Measurements from ENCODE around the gene CDH5. TPM values are rescaled to one million over a fixed set of nuclear protein-coding genes. Genes with fewer than 3 reads are reported as not detected.

The CDH5 gene
- total RNA-seq, 1 experiment from 2014 or later = not detected

DNA sequence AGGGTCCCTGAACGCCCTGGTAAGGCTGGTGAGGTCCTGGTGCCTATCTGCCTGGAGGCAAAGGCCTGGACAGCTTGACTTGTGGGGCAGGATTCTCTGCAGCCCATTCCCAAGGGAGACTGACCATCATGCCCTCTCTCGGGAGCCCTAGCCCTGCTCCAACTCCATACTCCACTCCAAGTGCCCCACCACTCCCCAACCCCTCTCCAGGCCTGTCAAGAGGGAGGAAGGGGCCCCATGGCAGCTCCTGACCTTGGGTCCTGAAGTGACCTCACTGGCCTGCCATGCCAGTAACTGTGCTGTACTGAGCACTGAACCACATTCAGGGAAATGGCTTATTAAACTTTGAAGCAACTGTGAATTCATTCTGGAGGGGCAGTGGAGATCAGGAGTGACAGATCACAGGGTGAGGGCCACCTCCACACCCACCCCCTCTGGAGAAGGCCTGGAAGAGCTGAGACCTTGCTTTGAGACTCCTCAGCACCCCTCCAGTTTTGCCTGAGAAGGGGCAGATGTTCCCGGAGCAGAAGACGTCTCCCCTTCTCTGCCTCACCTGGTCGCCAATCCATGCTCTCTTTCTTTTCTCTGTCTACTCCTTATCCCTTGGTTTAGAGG, 37.1 kb downstream of the CDH5 start:
- TF ChIP-seq, protein P1, sequence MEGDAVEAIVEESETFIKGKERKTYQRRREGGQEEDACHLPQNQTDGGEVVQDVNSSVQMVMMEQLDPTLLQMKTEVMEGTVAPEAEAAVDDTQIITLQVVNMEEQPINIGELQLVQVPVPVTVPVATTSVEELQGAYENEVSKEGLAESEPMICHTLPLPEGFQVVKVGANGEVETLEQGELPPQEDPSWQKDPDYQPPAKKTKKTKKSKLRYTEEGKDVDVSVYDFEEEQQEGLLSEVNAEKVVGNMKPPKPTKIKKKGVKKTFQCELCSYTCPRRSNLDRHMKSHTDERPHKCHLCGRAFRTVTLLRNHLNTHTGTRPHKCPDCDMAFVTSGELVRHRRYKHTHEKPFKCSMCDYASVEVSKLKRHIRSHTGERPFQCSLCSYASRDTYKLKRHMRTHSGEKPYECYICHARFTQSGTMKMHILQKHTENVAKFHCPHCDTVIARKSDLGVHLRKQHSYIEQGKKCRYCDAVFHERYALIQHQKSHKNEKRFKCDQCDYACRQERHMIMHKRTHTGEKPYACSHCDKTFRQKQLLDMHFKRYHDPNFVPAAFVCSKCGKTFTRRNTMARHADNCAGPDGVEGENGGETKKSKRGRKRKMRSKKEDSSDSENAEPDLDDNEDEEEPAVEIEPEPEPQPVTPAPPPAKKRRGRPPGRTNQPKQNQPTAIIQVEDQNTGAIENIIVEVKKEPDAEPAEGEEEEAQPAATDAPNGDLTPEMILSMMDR (IDR thresholded peaks at IDR 0.05; ENCODE audit: unreplicated experiment) = no peak
- Mint-ChIP-seq H3K4me1 (ENCODE audit: insufficient read depth, unreplicated experiment) (peaks cover 10% of the 10 kb centered on the region), H3K27me3 (ENCODE audit: insufficient read depth, unreplicated experiment) (no peaks in the 10 kb centered on the region), H3K27ac (ENCODE audit: low read depth, unreplicated experiment) (no peak overlapping the region), H3K9me3 (ENCODE audit: unreplicated experiment) (no peaks in the 10 kb centered on the region), H3K36me3 (ENCODE audit: insufficient read depth, unreplicated experiment) (peaks cover 10% of the 10 kb centered on the region), H3K4me3 (ENCODE audit: unreplicated experiment) (no peak overlapping the region)
- no TSS peak for BruUV-seq (replicated peaks)
- CTCF ChIA-PET = interaction anchor here (0.8 to 8.9 kb wide), 7 partner anchors 18 to 205 kb away, joined by 3 to 189 read pairs (median 8); no protein-coding TSS in a partner anchor
- POLR2A ChIA-PET = no interaction called here
- intact Hi-C loops (cut with micrococcal nuclease) = loop anchor here (10.0 kb wide), 2 partner anchors 151 to 341 kb away; partner anchors contain the start of genes CKLF and TK2
- DNase-seq (ENCODE audit: unreplicated experiment) = no peak

GRCh38 chr16:66405057-66405783, 38.7 kb downstream of the CDH5 start:
- H3K27ac Mint-ChIP-seq (ENCODE audit: low read depth, unreplicated experiment) = no peak overlapping the region
- no TSS peak for BruUV-seq (replicated peaks)
- no peak for DNase-seq (ENCODE audit: unreplicated experiment)
- no peaks in the 10 kb centered on the region for H3K9me3 Mint-ChIP-seq (ENCODE audit: unreplicated experiment)
- no peaks in the 10 kb centered on the region for H3K27me3 Mint-ChIP-seq (ENCODE audit: insufficient read depth, unreplicated experiment)
- ChIA-PET POLR2A (interaction anchor here (2.6 kb wide), 1 partner anchor 103 kb away, joined by 13 read pairs; no protein-coding TSS in a partner anchor), CTCF (interaction anchor here (0.6 to 8.9 kb wide), 38 partner anchors 10 to 468 kb away, joined by 3 to 189 read pairs (median 4); partner anchors contain the start of genes CDH5 and CKLF)
- TF ChIP-seq, protein P1 (IDR thresholded peaks at IDR 0.05; ENCODE audit: unreplicated experiment) = no peak
- H3K4me1 Mint-ChIP-seq (ENCODE audit: insufficient read depth, unreplicated experiment) = peaks cover 24% of the 10 kb centered on the region
- H3K4me3 Mint-ChIP-seq (ENCODE audit: unreplicated experiment) = no peak overlapping the region
- intact Hi-C loops (cut with micrococcal nuclease) = loop anchor here (5.0 to 10.0 kb wide), 3 partner anchors 48 to 340 kb away; partner anchors contain the start of genes CKLF and TK2
- H3K36me3 Mint-ChIP-seq (ENCODE audit: insufficient read depth, unreplicated experiment) = peaks cover 10% of the 10 kb centered on the region

DNA sequence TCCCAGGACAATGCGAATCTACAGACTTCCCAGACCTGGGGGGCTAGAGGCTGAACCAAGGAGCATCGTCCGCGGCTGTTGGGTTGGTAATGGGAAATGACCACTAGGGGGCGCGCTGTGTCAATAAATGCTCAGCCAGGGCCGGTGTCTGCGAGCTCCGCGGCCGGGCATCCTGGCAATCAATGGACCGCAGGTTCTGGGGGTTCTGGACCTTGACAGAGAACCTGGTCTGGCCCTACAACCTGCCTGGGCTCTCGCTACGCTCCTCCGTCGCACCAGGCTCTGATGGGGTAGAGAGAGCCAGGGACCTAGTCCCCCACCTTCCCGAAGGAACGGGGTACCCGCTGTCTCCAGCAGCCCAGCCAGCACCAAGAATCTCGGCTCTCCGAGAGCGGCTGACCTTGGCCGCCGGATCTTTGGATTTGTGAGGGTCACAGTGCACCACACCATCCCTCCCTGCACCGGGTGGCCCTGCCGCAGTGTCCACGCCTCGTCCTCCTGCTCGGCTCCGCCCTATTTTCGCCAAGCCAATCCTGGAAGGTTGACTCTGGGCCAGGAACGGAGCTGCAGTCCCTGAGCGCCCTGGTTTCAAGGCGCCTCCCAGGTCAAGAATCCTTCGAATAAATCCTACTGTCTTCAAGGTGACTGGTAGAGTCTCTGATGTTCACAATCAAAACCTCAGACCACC, 40.2 kb downstream of the CDH5 start:
- H3K4me3 Mint-ChIP-seq (ENCODE audit: unreplicated experiment) = peak overlapping the region; percentile 72
- no peaks in the 10 kb centered on the region for H3K27me3 Mint-ChIP-seq (ENCODE audit: insufficient read depth, unreplicated experiment)
- peaks cover 10% of the 10 kb centered on the region for H3K36me3 Mint-ChIP-seq (ENCODE audit: insufficient read depth, unreplicated experiment)
- peaks cover 24% of the 10 kb centered on the region for H3K4me1 Mint-ChIP-seq (ENCODE audit: insufficient read depth, unreplicated experiment)
- peaks cover 6% of the 10 kb centered on the region for H3K9me3 Mint-ChIP-seq (ENCODE audit: unreplicated experiment)
- no TSS peak for BruUV-seq (replicated peaks)
- DNase-seq (ENCODE audit: unreplicated experiment) = peak; percentile 74
- TF ChIP-seq, protein P1 (IDR thresholded peaks at IDR 0.05; ENCODE audit: unreplicated experiment) = peak; percentile 83
- ChIA-PET CTCF (interaction anchor here (0.6 to 8.9 kb wide), 43 partner anchors 8 to 468 kb away, joined by 3 to 189 read pairs (median 4); partner anchors contain the start of gene CKLF), POLR2A (interaction anchor here (0.6 to 5.3 kb wide), 19 partner anchors 8 to 461 kb away, joined by 3 to 65 read pairs (median 4); partner anchors contain the start of genes CKLF, CMTM4 and TK2)
- intact Hi-C loops (cut with micrococcal nuclease) = loop anchor here (1.0 to 10.0 kb wide), 6 partner anchors 49 to 338 kb away; partner anchors contain the start of genes CKLF, CMTM3 and TK2
- H3K27ac Mint-ChIP-seq (ENCODE audit: low read depth, unreplicated experiment) = peak overlapping the region; percentile 37
